ENCODE data around the gene THOC1.

The THOC1 gene

DNA sequence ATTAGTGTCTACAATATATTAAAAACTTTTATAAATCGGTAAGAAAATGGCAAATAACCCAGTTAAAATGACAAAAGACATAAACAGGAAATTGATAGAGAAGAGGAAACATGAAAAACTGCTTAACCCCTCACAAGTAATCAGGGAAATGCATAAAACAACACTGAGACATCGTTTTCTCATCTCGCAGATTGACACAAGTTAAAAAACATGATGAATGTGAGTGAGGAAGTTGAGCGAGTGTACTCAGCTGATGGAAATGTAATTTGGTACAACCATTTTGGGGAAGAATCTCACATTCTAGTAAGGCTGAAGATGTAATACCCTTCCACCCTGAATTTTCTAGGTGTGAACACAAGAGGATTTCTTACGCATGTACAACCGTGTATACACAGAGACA is 18.0 kb upstream of the THOC1 start:
- ChIA-PET POLR2A (no interaction called here), CTCF (no interaction called here)
- DNase-seq (ENCODE audit: extremely low spot score), result no peak
- TF ChIP-seq, protein P1, sequence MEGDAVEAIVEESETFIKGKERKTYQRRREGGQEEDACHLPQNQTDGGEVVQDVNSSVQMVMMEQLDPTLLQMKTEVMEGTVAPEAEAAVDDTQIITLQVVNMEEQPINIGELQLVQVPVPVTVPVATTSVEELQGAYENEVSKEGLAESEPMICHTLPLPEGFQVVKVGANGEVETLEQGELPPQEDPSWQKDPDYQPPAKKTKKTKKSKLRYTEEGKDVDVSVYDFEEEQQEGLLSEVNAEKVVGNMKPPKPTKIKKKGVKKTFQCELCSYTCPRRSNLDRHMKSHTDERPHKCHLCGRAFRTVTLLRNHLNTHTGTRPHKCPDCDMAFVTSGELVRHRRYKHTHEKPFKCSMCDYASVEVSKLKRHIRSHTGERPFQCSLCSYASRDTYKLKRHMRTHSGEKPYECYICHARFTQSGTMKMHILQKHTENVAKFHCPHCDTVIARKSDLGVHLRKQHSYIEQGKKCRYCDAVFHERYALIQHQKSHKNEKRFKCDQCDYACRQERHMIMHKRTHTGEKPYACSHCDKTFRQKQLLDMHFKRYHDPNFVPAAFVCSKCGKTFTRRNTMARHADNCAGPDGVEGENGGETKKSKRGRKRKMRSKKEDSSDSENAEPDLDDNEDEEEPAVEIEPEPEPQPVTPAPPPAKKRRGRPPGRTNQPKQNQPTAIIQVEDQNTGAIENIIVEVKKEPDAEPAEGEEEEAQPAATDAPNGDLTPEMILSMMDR (IDR thresholded peaks at IDR 0.05; ENCODE audit: control extremely low read depth, extremely low read depth, low read depth, missing control alignments), result no peak

GRCh38 chr18:275486-275885 is 7.6 kb upstream of the THOC1 start:
- no peak for DNase-seq (ENCODE audit: extremely low spot score)
- ChIA-PET POLR2A (no interaction called here), CTCF (no interaction called here)
- TF ChIP-seq, protein P1 (IDR thresholded peaks at IDR 0.05; ENCODE audit: control extremely low read depth, extremely low read depth, low read depth, missing control alignments), result no peak

DNA sequence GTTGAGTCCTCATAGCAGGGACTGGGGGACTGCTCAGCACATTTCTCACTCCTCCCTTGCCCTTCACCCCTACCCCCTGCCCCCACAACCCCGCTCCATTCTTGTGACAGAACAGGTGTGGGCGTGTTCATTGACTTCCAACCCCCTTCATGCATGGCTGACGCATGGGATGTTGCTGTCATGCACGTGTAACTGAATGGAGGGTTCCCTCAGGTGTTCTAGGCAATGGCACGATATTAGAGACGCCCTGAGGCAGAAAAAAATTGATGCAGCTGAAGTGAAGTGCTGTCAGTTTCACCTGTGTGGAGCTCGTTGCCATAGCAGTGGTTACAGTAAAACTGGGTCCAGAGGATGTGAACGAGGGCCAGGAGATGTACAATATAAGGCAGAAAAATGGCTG is 6.5 kb upstream of the THOC1 start:
- CTCF ChIA-PET, result interaction anchor here (1.0 kb wide), 1 partner anchor 13 kb away, joined by 3 read pairs; no protein-coding TSS in a partner anchor
- no peak for DNase-seq (ENCODE audit: extremely low spot score)
- TF ChIP-seq, protein P1 (IDR thresholded peaks at IDR 0.05; ENCODE audit: control extremely low read depth, extremely low read depth, low read depth, missing control alignments), result no peak
- POLR2A ChIA-PET, result no interaction called here

DNA sequence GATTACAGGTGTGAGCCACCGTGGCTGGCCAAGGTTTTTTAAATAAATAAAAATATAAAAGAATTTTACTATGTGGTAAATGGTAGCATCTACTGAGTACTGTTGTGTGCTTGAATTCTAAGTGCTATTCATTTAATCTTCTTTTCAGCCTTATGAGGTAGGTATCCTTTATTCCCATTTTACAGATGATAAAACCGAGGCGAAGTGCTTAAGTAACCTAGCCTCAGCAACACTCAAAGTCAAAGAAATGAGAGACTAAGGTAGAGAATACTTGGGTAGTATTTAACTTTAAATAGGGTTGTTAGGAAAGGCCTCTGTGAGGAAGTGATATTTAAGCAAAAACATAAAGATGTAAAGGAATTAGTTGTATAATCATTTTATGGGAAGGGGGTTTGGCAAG is 5.7 kb upstream of the THOC1 start:
- no peak for DNase-seq (ENCODE audit: extremely low spot score)
- POLR2A ChIA-PET, result no interaction called here
- TF ChIP-seq, protein P1 (IDR thresholded peaks at IDR 0.05; ENCODE audit: control extremely low read depth, extremely low read depth, low read depth, missing control alignments), result no peak
- CTCF ChIA-PET, result interaction anchor here (1.4 kb wide), 1 partner anchor 11 kb away, joined by 3 read pairs; no protein-coding TSS in a partner anchor

DNA sequence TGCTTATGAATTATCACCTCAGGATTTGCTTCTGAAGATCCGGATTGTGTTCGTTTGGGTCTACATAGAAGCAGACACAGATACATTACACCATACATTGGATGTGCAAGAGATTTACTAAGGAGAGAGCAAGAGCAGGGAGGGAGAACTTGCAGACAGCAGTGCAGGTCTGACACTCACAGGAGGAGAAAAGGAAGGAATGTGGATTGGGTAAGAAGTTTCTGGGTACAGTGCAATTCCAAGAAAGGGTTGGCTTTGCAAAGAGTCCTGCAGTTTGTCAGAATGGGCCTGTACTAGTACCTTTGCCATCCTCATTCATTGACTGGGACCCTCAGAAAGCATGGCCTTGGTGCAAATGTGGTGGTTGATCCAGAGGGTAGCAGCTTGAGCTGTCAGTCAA is 4.8 kb upstream of the THOC1 start:
- CTCF ChIA-PET, result interaction anchor here (1.4 kb wide), 1 partner anchor 12 kb away, joined by 3 read pairs; no protein-coding TSS in a partner anchor
- TF ChIP-seq, protein P1 (IDR thresholded peaks at IDR 0.05; ENCODE audit: control extremely low read depth, extremely low read depth, low read depth, missing control alignments), result no peak
- DNase-seq (ENCODE audit: extremely low spot score), result no peak
- POLR2A ChIA-PET, result no interaction called here

GRCh38 chr18:269480-270095 is 1.7 kb upstream of the THOC1 start:
- ChIA-PET POLR2A (no interaction called here), CTCF (no interaction called here)
- TF ChIP-seq, protein P1 (IDR thresholded peaks at IDR 0.05; ENCODE audit: control extremely low read depth, extremely low read depth, low read depth, missing control alignments), result no peak
- DNase-seq (ENCODE audit: extremely low spot score), result no peak

All from GM10248 (cell line).